Testis (tissue), 3 donors: ENCODE results near the gene STYXL1. TPM values are rescaled to one million over a fixed set of nuclear protein-coding genes. Genes with fewer than 3 reads are reported as not detected.
"Not testable (repeated sequence)": the region's sequence is repeated elsewhere in the genome, so short reads cannot be mapped to it uniquely, and the experiment has no call there.

Experiments
- DNase-seq: peaks from one replicate; pipeline ENCODE4 v3.0.0-alpha.2; 2019
- H3K27ac ChIP-seq, 2 donors: fragments of 200-600 bp; sonication (generic); one replicate each; pipeline ENCODE4 v1.5.1; 2019
- H3K27me3 ChIP-seq: fragments of 200-600 bp; sonication (generic); one replicate; pipeline ENCODE4 v1.5.1; 2019
- H3K36me3 ChIP-seq: fragments of 200-600 bp; sonication (generic); one replicate; pipeline ENCODE4 v1.5.1; 2017; ENCODE audit warnings: low read depth; ENCODE audit errors: missing control alignments
- H3K4me1 ChIP-seq: fragments of 200-600 bp; sonication (generic); one replicate; pipeline ENCODE4 v1.5.1; 2019
- H3K4me3 ChIP-seq, 2 donors: fragments of 200-600 bp; sonication (generic); one replicate each; pipeline ENCODE4 v1.5.1; 2017 to 2019
- H3K9me3 ChIP-seq: fragments of 200-600 bp; sonication (generic); one replicate; pipeline ENCODE4 v1.5.1; 2017
- POLR2A ChIP-seq: fragments of 450-650 bp; IDR thresholded peaks from one replicate; pipeline ENCODE4 v1.6.1; 2017; ENCODE audit warnings: antibody characterized with exemption, mild to moderate bottlenecking, moderate library complexity
- WGBS, 2 donors: methylation state at CpG; one replicate each; pipeline ENCODE4 v1.1.5; 2018; 5-methylcytosine and 5-hydroxymethylcytosine counted together
- intact Hi-C: fragments of 100-400 bp; cut with DNase I; formaldehyde crosslinking; loops from one replicate; pipeline ENCODE4 v1.15.1; 2023; ENCODE audit warnings: low total_unique reads
- polyA plus RNA-seq: library from polyadenylated mRNA; stranded (reverse); fragments of 350-450 nt; fragmentation: Illumina TruSeq; extraction: RNeasy Lipid Tissue Mini Kit (QIAGEN cat#74804); gene quantifications from one replicate; pipeline ENCODE4 v1.2.3, GENCODE V29; 2014; ENCODE audit warnings: low read depth, low replicate concordance; ENCODE audit not compliant: insufficient read depth
- total RNA-seq, 2 donors: library from RNA; depleted of rRNA; stranded (reverse); fragments of >200 nt; gene quantifications; one replicate each; pipeline ENCODE4 v1.2.3, GENCODE V29; 2016
- TF ChIP-seq, protein P1 (sequence below), 3 experiments: fragments of 450-650 bp in 2 of 3; fragments of 200-600 bp in 1 of 3; sonication (generic) in 1 of 3; IDR thresholded peaks; one replicate each; pipeline ENCODE4 v1.5.1; 2016 to 2019; ENCODE audit warnings: antibody characterized with exemption in 3 of 3, mild to moderate bottlenecking in 2 of 3, moderate library complexity in 1 of 3

The STYXL1 gene
- total and polyA plus RNA-seq, 3 donors from 2014 or later: 47.0 to 122 (median 48.3) TPM

DNA sequence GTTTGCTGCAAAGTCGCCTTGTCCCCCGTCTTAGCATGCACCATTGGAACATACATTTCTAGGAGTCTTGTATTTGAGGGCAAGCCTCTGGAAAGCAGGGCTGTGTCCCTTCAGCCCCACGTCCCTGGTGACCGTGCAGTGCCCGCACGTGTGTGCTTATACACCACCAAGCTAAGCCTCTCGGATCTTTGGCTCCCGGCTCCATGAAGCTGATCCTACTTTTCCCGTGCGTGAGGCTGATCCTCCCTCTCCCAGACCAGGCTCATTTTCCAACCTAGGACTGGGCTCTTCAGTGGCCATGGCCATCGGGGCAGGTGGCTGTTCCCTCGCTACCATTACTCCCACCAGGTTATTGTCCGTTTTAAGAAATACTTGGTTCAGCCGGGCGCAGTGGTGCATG lies 14.5 kb upstream of the STYXL1 start:
- Histone ChIP-seq H3K27ac (no peak overlapping the region), H3K4me1 (no peaks in the 10 kb centered on the region), H3K27me3 (no peaks in the 10 kb centered on the region), H3K9me3 (no peaks in the 10 kb centered on the region), H3K4me3 (no peak overlapping the region), H3K36me3 (no peaks in the 10 kb centered on the region)
- no peak for DNase-seq
- WGBS, 2 donors: 94 to 95% methylated on average over 15 of the region's 15 CpGs
- intact Hi-C loops: no loop called here
- TF ChIP-seq POLR2A: no peak
- TF ChIP-seq, protein P1, sequence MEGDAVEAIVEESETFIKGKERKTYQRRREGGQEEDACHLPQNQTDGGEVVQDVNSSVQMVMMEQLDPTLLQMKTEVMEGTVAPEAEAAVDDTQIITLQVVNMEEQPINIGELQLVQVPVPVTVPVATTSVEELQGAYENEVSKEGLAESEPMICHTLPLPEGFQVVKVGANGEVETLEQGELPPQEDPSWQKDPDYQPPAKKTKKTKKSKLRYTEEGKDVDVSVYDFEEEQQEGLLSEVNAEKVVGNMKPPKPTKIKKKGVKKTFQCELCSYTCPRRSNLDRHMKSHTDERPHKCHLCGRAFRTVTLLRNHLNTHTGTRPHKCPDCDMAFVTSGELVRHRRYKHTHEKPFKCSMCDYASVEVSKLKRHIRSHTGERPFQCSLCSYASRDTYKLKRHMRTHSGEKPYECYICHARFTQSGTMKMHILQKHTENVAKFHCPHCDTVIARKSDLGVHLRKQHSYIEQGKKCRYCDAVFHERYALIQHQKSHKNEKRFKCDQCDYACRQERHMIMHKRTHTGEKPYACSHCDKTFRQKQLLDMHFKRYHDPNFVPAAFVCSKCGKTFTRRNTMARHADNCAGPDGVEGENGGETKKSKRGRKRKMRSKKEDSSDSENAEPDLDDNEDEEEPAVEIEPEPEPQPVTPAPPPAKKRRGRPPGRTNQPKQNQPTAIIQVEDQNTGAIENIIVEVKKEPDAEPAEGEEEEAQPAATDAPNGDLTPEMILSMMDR (IDR thresholded peaks at IDR 0.05): no peak

DNA sequence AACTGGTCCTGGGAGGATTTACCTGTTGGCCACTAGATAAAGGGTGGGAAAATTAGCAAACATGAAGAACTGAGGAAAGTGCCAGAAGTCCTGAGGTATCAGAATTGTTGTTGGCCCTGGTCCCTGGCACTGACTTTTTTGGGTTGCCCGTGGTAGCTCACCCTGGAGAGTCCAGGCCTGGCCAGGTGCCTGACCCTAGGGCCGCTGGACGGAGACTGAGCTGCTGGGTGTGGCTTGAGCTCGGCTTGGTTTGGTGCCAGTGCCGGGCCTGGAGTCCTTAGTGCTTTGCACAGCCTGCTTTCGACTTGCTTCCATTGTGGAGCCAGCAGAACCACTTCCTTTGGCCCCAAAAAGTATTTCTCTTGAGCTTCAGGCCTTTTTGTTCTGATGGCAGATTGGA lies 13.0 kb upstream of the STYXL1 start:
- Histone ChIP-seq H3K4me1 (no peaks in the 10 kb centered on the region), H3K9me3 (no peaks in the 10 kb centered on the region), H3K27ac (no peak overlapping the region), H3K27me3 (no peaks in the 10 kb centered on the region), H3K4me3 (no peak overlapping the region), H3K36me3 (no peaks in the 10 kb centered on the region)
- DNase-seq: peak; percentile 41
- intact Hi-C loops: no loop called here
- 41 to 73% methylated on average over 6 of the region's 6 CpGs for WGBS, 2 donors
- TF ChIP-seq POLR2A: no peak
- TF ChIP-seq, protein P1 (IDR thresholded peaks at IDR 0.05): no peak

DNA sequence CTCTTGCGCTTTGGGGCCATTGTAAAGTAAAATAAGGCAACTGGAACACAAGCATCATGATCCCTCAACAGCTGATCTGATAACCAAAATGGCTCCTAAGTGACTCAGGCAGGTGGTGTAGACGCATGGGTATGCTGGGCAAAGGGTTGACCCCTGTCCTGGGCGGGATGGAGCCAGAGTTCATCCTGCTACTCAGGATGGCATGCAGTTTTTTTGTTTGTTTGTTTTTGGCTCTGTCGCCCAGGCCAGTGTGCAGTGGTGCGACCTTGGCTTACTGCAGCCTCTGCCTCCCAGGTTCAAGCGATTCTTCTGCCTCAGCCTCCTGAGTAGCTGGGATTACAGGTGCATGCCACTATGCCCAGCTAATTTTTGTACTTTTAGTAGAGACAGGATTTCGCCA lies 10.9 kb upstream of the STYXL1 start:
- H3K4me3 ChIP-seq, H3K27me3 ChIP-seq, H3K4me1 ChIP-seq, intact Hi-C loops, DNase-seq, H3K27ac ChIP-seq, H3K9me3 ChIP-seq, H3K36me3 ChIP-seq: not testable (repeated sequence)
- WGBS, 2 donors: 90 to 94% methylated on average over 7 of the region's 7 CpGs

DNA sequence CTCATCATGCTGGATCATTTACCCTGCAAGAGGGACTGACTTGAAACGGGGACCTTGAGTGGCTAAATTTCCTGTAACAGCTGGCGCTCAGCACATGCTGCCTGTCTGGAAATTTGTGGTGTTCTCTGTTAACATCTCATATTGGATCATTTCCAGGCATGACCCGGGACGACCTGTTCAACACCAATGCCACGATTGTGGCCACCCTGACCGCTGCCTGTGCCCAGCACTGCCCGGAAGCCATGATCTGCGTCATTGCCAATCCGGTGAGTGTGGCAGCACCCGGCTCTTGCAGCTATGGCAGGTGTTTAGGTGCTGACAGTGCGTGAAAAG lies 10.0 kb upstream of the STYXL1 start:
- no peaks in the 10 kb centered on the region for H3K27me3 ChIP-seq
- H3K4me1 ChIP-seq: peaks cover 5% of the 10 kb centered on the region
- H3K9me3 ChIP-seq: no peaks in the 10 kb centered on the region
- no peak overlapping the region for H3K27ac ChIP-seq
- no peaks in the 10 kb centered on the region for H3K36me3 ChIP-seq
- DNase-seq: no peak
- intact Hi-C loops: no loop called here
- TF ChIP-seq POLR2A: no peak
- TF ChIP-seq, protein P1 (IDR thresholded peaks at IDR 0.05): no peak
- WGBS, 2 donors: 82 to 94% methylated on average over 11 of the region's 11 CpGs
- no peak overlapping the region for H3K4me3 ChIP-seq

DNA sequence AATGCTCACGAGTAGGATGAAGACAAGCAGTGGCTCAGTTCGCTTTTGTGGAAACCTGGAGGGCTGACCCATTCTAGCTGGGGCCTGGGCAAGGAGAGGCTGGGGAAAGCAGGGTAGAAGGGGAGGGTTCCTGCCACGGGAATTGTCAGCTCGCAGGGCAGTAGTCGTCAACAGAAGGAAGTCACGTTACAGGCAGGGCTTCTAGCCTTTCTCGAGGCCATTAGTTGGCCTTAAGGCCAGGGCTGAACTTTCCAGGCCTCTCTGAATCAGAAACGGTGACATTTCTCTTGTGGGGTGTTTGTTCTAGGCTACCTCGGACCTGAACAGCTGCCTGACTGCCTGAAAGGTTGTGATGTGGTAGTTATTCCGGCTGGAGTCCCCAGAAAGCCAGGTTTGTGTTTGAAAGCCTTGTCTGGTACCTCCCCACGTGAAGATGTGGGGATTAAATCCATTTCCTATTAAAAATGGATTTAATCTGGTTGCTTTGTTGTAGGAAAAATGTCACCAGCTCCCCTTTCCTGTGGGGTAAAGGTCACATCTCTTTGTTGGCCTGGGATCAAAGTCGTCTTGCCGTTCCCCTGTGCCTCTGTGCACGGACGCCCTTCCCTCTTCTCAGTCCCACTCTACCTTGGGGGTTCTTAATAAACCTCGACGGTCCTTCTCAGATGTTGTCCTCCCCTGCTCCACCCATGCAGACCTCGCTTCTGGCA lies 9.5 kb upstream of the STYXL1 start:
- Histone ChIP-seq H3K27ac (no peak overlapping the region), H3K36me3 (no peaks in the 10 kb centered on the region), H3K4me1 (peaks cover 5% of the 10 kb centered on the region), H3K9me3 (no peaks in the 10 kb centered on the region), H3K27me3 (no peaks in the 10 kb centered on the region), H3K4me3 (no peak overlapping the region)
- DNase-seq: no peak
- intact Hi-C loops: no loop called here
- WGBS, 2 donors: 81 to 84% methylated on average over 14 to 18 of the region's 18 CpGs
- no peak for TF ChIP-seq POLR2A
- TF ChIP-seq, protein P1 (IDR thresholded peaks at IDR 0.05): no peak
